Spleen (tissue), 7 donors: ENCODE measurements around the gene PDLIM5.

Experiments used
- POLR2A ChIP-seq, 3 donors: fragments of 450-650 bp; IDR thresholded peaks; one replicate each; pipeline ENCODE4 v1.5.1; 2017; ENCODE audit warnings: antibody characterized with exemption in 3 of 3, mild to moderate bottlenecking in 1 of 3
- POLR2AphosphoS5 ChIP-seq, 3 donors: sonication (generic); formaldehyde crosslinking; IDR thresholded peaks; one replicate each; pipeline ENCODE4 v1.5.1; 2017; ENCODE audit warnings: antibody characterized with exemption in 3 of 3
- TF ChIP-seq, protein P1 (sequence below), 11 experiments: fragments of 200-600 bp in 7 of 11; fragments of 450-650 bp in 4 of 11; sonication (generic) in 4 of 11; IDR thresholded peaks in 8 of 11; conservative IDR thresholded peaks in 3 of 11; 1 replicate in 7 of 11; 2 replicates in 4 of 11; pipeline versions ENCODE4 v1.4.0 to v1.8.0; 2016 to 2021; ENCODE audit warnings: antibody characterized with exemption in 11 of 11, inconsistent platforms in 4 of 11, mild to moderate bottlenecking in 1 of 11
- donor health status: DM: no; HTN: no; CAD: no; lungs with moderate emphysema.
- donor health status: DM: no; HTN: no; CAD: no.
- donor health status: DM: no; HTN: no; CAD: no.

DNA sequence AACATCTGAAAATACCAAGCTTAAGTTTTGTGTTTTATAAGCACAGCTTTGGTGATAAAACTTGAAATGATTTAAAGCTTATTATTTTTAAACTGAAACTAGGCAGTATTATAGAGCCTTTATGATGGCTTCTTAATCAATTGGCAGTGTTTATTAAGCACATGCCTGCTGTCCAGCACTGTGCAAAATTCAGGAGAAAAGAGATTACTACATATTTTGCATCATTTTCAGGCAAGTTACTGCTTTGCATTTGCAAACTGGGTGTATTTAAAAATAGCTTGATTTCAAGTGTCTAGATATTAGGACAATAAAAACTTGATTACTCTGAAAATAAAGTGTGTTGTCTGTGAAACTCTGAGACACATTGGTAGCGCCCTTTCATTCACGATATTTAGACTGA is 126.5 kb downstream of the PDLIM5 start:
- TF ChIP-seq, protein P1, sequence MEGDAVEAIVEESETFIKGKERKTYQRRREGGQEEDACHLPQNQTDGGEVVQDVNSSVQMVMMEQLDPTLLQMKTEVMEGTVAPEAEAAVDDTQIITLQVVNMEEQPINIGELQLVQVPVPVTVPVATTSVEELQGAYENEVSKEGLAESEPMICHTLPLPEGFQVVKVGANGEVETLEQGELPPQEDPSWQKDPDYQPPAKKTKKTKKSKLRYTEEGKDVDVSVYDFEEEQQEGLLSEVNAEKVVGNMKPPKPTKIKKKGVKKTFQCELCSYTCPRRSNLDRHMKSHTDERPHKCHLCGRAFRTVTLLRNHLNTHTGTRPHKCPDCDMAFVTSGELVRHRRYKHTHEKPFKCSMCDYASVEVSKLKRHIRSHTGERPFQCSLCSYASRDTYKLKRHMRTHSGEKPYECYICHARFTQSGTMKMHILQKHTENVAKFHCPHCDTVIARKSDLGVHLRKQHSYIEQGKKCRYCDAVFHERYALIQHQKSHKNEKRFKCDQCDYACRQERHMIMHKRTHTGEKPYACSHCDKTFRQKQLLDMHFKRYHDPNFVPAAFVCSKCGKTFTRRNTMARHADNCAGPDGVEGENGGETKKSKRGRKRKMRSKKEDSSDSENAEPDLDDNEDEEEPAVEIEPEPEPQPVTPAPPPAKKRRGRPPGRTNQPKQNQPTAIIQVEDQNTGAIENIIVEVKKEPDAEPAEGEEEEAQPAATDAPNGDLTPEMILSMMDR (IDR thresholded peaks at IDR 0.05 in 8 of 11, conservative IDR thresholded peaks at IDR 0.05 in 3 of 11), result no peak
- no peak for TF ChIP-seq POLR2A (IDR thresholded peaks at IDR 0.05)
- no peak for TF ChIP-seq POLR2AphosphoS5 (IDR thresholded peaks at IDR 0.05)
